NCI-H774 (cell line): ENCODE measurements around the gene CDK18.
"Not testable (repeated sequence)": the region's sequence is repeated elsewhere in the genome, so short reads cannot be mapped to it uniquely, and the experiment has no call there.

Source experiments
- DNase-seq: peaks from one replicate; lab custom pipeline; 2025; lab: John Stamatoyannopoulos, UW

Gene CDK18

DNA sequence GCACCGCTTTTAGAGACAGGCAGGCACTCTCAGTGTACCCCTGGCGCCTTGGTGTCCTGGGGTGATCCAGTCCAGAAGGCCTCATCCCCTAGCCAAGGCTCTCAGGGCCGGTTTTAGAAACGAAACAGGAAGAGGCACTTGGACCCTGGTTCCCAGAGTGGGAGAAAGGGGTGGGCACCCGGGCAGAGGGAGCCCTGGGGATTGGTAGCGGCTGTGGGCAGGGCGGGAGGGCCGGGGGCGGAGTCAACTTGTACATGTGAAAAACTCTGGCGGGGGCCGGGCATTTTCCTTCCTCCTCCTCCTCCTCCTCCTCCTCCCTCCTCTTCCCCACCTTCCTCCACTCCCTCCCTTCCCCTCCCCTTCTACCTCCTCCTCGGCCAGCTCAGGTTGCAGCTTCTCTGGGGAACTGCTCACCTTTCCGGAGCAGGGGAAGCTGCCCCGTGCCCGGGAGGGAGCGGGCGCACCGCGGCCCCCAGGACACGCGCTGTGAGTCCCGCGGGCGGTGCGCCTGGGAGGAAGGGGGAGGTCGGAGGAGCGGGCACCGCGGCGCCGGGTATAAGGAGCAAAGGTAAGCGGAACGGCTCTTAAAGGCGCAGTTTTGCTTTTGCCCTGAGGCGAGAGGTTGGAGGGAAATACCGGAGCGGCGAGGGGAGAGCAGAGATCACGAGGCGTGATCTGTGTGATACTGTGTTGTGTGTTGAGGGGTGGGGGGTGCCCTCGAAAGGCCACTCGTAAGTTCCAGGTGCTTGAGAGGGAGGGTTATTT, at the start of gene CDK18:
Gene CDK18 (plus strand): TSS at position 359 of the 765 bp plus-strand sequence. CDS start 18,499 bp downstream, outside the sequence.
- DNase-seq, result peak; percentile 77

DNA sequence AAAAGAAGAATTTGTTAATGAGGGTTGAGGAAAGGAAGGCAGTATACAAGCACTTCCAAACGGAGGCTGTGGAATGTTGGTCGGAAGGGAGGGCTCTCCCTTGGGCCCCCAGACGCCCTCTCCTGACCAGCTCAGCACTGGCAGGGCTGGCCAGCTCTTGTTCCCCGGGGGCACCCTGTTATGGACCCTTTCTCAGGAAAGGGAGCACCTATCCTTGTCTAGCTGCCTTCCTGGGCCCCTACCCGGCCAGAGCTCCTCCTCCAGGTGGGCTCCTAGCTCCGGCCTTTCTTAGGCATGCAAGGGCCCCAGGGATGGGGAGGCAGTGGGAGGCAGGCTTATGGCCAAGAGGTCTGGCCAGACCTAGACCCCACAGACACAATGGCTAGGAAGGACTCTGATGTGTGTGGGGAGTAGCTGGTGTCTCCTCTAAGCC, 49.5 kb upstream of the CDK18 start:
- DNase-seq, result no peak

DNA sequence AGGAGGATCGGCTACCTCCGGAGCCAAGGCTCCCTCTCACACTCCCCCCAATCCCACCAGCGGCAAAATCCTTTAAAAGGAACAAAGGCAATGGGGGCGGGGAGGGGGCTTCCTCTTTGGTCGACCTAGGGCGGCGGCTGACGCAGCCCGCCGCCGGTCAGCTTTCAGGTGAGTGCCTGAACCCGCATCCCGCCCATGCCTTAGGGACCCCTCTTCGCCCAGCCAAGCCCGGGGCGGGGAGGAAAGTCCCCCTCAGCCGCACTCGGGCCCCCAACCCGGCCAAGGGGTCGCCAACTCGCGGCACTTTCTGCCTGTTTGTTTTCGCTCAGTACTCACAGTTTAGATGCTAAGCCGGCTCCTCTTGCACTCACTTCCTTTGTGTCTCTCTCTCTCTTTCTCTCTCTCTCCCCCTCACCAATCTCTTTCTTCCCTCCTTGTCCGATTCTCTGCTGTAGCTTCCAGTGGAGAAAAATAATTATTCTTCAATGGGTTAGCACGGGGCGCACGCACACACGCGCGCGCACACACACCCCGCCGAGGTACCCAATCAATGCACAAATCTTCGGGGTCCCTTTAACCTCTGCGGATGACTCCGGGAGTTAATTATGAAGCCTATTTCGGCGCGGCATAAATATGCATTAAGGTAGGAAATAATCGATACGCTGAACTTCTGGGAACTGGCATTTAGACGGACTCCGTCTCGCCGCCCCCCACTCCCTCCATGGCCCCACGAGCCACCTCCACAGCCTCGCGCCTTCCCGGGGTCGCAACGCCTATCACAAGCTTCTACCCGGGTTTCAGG, 48.7 kb upstream of the CDK18 start, which contains the start of gene BLACAT1:
Gene BLACAT1 (minus strand): TSS at position 465 of the 802 bp plus-strand sequence.
- no peak for DNase-seq

DNA sequence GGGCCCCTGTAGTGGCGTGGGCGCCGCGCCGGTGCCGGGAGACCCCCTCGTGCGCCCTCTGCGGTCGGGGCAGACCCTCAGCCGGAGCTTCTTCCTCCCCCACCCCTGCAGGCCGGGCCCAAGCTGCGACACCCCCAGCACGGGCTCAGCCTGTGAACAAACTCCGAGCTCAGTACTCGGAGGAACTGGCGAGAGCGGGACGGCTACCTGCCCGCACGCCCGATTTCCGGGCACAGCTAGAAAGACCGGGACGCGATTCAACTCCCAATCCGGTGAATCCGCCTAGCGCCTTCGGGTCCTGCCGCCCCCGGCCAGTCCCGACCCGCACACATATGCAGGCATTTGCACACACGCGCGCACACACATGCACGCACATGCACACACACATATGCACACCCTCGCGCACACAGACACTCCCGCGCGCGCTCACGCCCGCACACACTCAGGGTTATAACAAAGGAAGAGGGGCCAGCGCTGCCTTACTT, 48.0 kb upstream of the CDK18 start:
- DNase-seq, result peak; percentile 31

DNA sequence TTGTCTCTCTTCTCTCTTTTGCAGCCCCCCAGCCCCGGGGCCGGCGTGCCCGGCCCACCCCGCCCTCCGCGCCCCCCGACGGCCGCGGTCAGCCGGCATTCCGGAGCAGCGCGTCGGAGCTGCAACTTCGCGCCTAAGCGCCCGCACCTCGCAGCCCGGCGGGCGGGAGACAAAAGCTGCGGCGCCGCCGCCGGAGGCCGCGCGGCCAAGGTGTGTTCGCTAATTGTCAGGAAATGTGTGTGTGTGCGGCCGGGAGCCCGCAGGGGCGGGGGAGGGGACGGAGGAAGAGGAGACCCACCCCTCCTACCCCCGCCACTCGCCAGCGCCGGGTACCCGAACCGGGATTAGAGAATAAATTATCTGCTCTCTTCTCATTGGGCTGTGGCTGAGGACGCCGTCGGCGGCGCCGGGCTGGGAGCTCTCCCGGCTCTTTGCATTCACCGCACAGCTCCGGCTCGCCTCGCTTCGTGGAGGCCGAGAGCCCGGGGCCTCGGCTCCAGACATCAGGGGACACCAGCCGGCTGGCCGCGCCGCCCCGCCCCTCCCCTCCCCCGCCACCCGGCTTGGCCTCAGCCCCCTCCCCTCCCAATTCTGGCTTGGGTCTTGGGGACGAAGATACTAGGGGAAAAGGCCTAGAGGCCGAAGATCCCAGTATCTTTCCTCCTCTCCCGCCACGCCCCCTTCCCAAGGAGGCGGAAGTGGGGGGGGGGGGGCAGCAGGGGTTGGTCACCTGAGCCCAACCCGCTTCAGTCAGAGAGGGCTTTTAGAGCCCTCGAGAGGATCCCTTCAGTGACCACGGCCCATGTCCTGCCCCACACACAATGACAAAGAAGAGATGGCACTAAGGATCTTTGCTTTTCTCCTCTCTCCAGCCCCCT, 47.4 kb upstream of the CDK18 start:
- DNase-seq, result peak; percentile 56

DNA sequence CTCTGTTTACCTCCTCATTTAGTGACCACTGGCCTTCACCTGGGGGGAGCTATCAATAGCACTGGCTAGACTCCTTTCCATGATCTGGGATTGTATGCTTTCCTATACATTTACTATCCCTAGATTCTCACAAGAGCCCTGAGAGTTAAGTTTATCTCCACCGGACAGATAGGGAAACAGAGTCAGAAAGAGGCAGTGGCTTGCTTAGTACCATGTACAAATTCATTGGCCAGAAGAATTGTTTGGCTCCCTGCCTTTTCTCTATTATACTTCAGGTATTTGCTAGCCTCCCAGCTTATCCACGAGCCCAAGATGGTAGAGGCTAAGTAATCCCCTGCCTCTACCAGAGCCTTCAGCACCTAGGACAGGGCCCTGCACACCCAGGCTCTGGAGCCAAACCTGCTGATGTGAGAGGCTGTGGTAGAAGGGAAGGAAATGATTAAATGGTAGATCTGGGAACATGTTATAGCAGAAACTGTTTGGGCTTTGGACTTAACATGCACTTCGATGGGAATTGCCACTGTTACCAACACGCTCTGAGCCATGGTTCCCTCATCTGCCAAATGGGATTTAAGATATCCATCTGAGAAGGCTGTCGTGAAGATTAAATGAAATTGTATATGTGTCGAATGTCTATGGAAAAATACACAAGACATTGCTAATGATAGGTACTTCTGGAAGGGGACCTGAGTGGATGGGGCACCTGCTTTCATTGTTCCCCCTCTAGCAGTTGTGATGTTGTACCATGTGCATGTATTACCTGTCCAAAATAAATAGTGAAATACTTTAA, 45.5 kb upstream of the CDK18 start:
- DNase-seq, result no peak

DNA sequence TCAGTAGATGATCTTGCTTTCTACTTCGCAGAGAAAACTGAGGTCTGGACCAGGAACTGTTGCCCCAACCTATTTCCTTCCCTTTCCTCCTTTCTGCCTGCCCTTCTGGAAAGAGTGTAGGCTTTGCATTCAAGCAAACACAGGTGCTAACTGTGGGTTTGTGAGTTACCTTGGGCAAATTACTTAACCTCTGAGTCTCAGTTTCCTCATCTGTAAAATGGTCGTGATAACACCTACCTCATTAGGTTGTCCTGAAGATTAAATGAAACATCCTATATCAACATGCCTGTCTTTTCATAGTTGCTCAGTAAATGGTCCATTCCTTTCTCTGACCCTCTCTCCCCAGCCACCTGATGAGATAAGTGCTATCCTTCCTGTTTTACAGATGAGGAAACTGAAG, 39.1 kb upstream of the CDK18 start:
- DNase-seq, result no peak

DNA sequence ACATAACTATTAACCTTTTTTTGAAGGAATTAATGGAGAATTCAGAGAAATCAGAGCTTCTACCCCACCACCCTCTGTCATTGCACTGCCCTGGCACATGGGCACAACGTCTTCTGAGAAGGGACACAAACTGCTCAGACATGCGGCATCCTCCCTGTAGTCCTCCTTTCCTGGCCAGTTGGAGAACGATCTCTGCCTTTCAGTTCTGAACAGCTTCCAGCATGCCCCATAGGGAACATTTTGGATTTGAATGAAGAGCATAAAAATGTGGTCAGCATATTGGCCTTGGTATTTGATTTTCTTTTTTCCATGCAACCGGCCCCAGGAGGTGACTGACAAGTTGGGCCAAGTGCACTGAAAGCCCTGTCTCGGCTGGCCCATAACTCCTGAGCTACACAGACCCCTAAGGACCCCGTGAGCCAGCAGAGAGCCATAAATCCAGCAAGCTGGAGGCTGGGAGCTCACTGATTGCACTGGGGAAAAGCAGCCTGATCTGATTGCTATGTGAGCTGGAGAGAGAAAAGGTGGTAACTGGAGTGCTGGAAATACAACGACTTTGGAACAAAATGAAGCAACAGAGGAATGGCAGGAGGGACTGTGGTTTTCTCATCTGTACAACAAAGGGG, 37.8 kb upstream of the CDK18 start:
- DNase-seq, result no peak

DNA sequence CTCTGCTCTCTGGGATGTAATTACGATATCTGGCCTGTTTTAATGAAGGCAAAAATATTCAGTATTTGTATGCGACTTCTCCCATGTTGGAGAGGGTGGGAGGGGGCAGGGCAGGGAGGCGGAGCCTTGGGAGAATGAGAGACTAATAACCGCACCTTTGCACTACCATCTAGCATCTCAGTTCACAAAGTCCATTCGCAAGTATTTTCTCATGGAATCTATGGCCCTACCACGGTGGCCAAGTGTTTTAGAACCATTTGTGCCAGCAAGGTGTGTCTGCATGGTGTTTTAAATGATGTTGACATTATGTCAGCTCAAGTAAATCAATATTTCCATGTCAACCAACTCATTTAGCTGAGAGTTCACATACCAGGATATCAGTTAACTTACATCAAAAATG, 34.3 kb upstream of the CDK18 start:
- no peak for DNase-seq

DNA sequence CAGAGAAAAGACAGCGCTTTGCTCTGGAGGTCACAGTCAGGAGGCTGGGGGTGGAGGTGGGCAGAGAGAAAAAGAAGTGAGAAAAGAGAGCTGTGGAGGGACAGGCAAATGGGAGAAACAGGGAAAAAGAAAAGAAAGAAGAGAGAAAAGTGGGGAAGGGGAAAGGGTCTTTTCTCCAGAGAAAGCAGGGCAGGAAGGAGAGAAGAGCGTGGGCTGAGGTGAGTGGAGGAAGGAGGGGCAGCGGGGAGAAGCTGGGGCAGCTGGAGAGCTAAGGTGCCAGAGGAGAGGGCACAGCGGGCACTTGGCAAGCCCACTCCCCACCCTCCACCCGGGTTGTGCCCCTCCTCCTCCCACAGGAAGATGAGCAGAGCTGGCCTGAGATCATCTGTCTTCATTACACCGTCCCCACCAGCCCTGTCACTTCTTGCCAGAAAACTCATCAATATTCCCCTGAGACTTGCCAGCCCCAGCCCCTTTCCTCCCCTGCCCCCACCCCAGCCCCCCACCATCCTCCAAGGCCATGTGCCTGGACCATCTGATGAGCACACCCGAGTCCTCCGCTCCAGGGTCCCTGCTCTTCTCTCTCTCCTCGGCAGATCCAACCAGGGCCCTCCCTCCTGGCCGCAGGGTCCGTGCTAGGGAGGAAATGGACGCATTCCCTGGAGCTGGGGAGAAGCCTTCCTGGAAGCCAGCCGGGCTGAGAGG, 31.6 kb upstream of the CDK18 start:
- no peak for DNase-seq

DNA sequence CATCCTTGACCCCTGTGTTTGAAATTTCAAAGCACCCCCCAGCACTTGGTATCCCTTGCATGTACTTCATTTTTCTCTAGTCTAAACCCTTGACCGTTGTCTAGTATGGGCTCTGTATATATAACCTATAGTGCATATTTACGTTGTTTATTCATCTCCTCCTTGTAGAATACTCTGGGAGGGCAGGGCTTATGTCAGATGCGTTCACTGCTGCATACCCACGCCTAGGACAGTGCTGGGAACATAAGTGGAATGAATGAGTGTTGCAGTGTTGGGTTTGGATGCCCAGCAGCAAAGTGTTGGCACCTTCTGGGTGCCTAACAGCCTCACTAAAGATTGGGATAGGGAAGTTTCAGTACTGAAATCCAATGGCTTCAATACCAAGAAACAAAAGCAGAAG, 31.0 kb upstream of the CDK18 start:
- no peak for DNase-seq

DNA sequence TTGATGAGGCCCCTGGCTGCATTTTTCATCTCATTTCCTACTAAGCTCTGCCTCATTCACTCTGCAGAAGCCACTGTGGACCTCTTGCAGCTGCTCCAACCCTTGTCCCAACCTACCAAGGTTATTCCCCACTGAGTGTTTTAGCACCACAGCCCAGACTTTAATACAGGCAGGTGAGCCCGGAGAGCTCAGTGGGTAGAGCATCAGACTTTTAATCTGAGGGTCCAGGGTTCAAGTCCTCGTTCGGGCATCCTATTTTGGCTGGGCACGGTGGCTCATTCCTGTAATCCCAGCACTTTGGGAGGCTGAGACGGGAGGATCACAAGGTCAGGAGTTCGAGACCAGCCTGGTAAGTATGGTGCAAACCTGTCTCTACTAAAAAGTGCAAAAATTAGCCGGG, 30.5 kb upstream of the CDK18 start:
- DNase-seq, result no peak

DNA sequence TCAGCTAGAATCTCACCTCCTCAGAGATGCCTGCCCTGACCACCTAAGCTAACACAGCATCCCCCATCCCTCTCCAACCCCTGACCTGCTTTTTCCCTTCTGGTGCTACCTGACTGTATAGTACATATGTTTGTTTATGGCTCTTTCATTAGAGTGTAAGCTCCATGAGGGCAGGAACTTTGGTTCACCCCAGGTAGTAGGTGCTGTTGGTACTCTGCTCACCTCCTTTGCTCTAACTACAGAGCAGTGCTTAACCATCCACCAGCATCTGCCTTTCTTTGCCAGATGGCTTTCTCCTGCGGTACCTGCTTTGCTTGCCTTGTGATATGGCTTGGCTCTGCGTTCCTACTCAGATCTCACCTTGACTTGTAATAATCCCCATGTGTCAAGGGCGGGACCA, 29.9 kb upstream of the CDK18 start:
- no peak for DNase-seq

DNA sequence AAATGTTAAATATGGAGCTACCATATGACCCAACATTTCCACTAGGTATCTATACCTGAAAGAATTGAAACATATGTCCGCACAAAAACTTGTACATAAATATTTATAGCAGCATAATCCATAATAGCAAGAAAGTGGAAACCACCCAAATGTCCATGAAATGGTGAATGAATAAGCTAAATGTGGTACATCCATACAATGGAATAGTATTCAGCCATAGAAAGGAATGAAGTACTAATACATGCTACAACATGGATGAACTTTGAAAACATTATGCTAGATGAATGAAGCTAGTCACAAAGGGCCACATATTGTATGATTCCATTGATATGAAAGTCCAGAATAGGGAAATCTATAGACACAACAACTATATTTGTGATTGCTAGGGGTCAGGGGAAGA, 28.6 kb upstream of the CDK18 start:
- DNase-seq, result no peak

DNA sequence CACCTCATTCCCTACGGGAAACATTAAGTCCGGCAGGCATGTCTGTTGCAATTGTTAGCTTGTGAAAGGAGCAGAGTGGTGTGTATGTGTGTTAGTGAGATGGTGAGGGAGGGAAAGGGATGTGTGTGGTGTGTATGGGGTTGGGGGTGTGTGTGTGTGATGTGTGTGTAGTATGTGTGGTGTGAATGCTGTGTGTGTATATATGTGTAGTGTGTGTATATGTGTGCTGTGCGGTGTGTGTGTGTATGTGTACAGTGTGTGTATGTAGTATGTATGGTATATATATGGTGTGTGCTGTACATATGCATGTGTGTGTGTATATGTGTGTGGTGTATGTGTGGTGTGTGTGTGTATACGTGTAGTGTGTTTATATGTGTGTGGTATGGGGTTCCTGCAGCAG, 27.8 kb upstream of the CDK18 start:
- no peak for DNase-seq

DNA sequence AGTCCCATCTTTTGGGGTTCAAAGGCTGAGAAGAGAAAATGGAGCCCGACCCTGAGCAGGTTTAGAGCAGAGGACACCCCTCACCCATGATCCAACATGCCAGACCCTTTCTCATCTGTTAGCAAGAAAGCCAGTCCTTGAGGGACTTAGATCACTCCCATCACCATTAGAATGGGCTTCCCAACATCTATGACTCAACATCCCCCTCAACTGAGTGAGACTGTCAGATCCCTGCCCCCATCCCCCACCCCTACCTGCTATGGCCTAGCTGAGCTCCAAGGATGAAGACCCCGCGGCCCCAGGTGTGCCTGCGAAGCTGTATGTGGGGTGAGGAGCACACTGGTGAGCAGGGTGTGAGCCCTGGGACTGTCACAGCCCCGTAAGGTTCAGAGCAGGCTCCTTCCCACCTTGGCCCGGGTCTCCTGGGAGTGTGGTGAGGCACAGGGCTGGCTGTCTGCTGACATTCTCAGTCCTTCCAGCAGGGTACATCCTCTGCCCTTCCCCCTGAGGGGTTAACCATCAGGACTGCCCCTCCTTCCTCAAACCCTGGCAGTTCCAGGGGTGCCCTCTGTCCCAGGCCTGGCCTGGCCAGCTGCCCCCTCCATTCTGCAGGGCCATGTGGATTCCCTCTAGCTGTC, 27.2 kb upstream of the CDK18 start:
- no peak for DNase-seq

DNA sequence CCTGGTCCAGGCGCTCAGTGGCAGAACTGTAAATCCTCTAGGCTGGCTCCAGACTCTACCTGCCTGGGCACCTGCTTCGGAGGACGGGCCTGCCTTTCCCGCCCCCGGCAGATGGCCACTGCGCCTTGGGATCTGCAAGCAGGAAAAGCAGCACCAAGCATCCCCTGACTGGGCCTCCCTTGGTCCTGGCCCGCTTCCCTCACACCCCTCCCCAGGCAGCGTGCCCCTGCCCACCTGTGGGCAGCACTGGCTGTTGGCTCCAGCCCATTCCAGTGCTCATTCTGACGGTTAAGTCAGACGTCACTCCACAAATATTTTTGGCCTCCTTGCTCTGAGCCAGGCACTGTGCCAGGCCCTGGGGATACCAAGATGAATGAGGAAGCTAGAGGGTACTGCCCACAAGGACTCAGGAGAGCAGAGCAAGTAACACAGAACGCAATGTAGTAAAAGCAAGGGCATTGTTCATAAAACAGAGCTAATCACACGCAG, 26.7 kb upstream of the CDK18 start:
- no peak for DNase-seq

DNA sequence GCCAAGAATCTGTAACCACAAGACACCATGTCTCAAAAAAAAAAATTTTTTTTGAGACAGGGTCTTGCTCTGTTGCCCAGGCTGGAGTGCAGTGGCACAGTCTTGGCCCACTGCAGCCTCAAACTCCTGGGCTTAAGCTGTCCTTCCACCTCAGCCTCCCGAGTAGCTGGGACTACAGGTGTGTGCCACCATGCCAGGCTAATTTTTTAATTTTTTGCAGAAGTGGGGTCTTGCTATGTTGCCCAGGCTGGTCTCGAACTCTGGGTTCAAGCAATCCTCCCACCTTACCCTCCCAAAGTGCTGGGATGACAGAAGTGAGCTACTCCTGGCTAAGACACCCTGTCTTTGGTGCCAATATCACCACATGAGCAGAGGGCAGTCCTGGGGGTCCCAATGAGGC, 25.5 kb upstream of the CDK18 start:
- not testable (repeated sequence) for DNase-seq

DNA sequence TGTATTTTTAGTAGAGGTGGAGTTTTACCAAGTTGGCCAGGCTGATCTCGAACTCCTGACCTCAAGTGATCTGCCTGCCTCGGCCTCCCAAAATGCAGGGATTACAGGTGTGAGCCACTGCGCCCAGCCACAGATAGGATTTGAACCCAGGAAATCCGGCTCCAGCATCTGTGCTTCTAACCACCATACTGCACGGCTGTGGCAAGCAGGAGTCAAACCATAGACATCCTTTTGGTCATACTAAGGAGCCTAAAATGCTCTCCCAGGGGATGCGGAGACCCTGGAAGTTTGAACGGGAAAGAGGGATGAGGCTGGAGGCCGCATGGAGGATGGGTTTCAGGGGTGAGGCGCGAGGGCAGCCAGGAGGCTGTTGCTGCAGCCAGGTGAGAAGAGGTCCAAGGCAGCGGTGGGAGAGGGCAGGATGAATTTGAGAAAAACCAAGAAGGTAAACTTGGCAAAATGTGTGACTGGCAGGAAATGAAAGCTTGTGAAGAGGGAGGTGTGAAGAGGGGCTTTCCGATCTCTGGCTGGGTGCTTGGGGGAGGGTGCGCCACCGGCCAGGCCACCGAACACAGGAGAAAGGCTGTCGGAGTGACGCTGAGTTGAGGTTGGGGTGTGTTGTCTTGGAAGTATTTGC, 24.0 kb upstream of the CDK18 start:
- DNase-seq, result no peak
